Stimulated activated CD8-positive, alpha-beta memory T cell treated with anti-CD3 and anti-CD28 coated beads, Interleukin-12 subunit alpha, Interleukin-12 subunit beta, amount 100 ng/mL, for 1 hour (primary cell): Measurements from ENCODE around the gene OPN4.
"Not testable (repeated sequence)": the region's sequence is repeated elsewhere in the genome, so short reads cannot be mapped to it uniquely, and the experiment has no call there.

Source experiments
- DNase-seq: peaks from one replicate; pipeline ENCODE4 v3.0.0-alpha.2; 2020; ENCODE audit warnings: low read depth

OPN4 gene, protein sequence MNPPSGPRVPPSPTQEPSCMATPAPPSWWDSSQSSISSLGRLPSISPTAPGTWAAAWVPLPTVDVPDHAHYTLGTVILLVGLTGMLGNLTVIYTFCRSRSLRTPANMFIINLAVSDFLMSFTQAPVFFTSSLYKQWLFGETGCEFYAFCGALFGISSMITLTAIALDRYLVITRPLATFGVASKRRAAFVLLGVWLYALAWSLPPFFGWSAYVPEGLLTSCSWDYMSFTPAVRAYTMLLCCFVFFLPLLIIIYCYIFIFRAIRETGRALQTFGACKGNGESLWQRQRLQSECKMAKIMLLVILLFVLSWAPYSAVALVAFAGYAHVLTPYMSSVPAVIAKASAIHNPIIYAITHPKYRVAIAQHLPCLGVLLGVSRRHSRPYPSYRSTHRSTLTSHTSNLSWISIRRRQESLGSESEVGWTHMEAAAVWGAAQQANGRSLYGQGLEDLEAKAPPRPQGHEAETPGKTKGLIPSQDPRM

DNA sequence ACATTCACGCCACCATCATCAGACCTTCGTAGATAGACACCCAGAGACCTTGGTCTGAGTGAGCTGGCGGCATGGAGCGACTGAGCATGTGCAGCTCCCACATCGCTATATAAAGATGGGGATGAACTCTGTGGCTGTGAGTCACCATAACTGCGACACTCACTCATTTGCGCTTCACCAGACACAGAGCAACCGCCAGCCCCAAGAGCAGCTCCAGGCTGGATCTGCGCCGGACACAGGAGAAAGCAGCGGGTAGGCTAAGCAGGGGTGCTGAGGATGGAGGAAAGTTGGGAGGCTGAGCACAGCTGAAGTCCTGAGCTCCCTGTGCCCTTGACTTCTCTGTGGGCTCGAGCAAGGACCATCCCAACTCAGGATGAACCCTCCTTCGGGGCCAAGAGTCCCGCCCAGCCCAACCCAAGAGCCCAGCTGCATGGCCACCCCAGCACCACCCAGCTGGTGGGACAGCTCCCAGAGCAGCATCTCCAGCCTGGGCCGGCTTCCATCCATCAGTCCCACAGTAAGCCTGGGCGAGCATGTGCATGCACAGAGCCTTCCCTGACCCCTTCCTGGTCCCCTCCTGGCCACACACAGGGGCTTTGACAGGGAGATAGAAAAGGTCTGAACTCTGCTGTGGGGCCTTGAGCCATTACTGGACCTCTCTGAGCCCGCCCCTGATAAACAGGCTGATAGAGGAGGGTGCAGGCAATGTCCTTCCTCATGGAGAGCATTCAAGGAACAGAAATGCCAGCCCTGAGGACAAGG is at the start of gene OPN4:
OPN4 (plus strand) TSS at position 137 of the 762 bp plus-strand sequence; CDS start at position 374, 237 bp downstream.
- DNase-seq = no peak

DNA sequence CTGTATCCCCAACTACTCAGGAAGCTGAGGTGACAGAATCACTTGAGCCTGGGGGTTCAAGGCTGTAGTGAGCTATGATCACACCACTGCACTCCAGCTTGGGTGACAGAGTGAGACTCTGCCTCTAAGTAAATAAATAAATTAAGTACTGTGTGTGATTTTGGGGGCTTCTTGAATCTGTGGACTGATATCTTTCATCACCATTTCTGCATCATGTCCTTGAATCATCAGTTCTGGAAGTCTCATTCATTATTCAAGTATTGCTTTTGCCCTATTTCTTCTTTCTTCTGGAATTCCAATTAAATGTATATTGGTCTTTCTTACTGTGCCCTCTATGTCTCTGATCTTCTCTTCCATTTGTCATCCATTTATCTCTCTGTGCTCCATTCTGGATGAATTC is 46.7 kb upstream of the OPN4 start:
- no peak for DNase-seq

DNA sequence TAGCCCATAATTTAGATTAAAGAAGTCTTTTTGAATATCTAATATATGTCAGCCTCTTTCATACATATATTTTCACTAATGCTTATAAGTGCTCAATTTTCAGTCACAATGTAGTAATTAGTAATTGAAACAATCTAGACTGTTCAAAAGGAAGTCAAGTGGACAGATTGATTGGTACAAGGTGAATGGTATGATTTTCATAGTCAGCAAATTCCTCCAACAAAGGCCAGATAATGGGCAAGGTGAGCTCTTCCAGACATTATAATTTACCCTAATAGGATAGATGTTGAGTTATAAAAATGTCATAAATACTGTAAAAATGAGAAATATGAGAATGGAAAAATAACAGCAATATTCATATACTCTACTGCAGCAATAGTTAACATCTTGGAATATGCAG is 44.4 kb upstream of the OPN4 start:
- no peak for DNase-seq

DNA sequence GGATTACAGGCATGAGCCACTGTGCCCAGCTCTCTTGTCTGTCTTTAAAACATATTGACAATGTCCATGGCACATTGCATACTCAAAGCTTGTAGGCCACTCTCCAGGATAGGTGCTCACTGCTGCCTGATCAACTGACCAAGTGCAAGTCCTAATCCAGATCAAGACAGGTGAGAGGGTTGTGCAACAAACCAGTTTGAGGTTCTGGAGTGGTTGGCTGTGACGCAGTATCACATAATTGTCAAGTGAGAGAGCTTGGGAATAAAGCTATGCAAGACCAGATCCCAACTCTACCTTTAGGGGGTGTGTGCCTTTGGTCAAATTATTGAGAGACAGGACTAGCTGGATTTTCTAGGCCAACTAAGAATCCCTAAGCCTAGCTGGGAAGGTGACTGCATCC is 43.0 kb upstream of the OPN4 start:
- DNase-seq = no peak

DNA sequence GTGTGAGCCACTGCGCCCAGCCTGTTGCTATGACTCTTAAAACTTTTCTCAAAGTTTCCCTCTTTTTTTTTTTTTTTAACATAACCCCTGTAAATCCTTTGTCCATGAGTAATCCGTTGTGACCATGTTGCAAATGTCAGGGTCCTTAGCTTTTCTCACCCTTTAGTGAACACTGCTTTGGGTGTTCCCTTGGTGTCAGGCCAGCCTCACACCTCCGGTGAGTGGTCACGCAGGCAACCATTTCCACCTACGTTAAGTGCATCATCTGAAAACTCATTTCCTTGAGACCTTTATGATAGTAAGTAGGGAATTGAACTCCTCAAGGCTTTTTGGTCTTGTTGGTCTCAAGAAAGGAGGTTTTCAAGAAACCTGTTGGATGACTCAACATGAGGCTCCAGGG is 41.3 kb upstream of the OPN4 start:
- no peak for DNase-seq

DNA sequence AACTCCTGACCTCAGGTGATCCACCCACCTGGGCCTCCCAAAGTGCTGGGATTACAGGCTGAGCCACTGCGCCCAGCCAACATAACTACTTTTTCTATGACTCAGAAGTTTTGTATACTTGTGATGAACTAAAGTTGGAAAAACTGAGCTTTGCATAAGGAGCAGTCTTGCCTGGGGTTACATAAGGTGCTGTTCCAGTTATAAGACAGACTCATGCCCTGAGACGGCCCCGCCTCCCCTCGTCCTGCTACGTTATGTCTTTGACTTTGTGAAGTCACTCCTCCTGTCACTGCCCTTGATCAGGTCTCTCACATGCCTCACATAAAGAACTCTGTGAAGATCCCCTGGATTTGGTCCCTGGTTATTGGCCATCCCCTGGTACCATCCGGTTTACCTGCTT is 40.4 kb upstream of the OPN4 start:
- no peak for DNase-seq

DNA sequence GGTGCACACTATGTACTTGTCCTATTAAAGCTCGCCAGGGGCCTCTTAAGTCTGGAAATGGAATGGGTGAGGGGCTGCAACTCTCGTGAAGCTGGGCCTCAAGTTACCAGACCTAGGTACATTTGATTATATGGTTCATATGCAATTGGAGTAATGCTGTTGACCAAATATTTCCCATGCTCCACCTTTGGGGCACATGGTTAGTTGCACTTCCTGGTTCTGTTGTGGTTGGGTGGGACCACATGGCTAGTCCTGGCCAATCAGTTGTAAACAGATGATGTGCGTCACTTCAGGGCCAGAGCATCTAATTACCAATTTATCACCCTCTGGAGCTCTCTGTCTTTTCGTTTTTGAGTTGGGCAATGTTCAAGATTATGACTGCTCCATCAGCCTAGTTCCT is 39.5 kb upstream of the OPN4 start:
- DNase-seq = no peak

DNA sequence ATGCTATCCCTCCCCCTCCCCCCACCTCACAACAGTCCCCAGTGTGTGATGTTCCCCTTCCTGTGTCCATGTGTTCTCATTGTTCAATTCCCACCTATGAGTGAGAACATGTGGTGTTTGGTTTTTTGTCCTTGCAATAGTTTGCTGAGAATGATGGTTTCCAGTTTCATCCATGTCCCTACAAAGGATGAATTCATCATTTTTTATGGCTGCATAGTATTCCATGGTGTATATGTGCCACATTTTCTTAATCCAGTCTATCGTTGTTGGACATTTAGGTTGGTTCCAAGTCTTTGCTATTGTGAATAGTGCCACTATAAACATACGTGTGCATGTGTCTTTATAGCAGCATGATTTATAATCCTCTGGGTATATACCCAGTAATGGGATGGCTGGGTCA is 37.1 kb upstream of the OPN4 start:
- DNase-seq = not testable (repeated sequence)

DNA sequence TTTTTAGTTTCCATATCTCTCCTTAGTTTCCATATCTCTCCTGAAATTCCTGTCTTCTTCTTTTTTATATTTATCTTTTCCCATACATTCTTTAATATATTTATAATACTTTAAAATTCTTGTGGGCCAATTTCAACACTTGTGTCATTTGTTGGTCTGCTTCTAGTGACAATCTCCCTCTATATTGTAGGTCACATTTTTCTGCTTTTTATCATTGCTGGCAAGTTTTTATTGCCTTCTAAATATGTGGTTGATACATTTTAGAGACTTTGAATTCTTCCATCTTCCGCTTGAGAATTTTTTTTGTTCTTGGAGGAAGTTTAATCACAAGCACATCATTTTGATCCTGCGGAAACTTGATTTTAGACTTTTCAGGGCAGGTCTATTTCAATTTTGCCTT is 26.0 kb upstream of the OPN4 start:
- no peak for DNase-seq

DNA sequence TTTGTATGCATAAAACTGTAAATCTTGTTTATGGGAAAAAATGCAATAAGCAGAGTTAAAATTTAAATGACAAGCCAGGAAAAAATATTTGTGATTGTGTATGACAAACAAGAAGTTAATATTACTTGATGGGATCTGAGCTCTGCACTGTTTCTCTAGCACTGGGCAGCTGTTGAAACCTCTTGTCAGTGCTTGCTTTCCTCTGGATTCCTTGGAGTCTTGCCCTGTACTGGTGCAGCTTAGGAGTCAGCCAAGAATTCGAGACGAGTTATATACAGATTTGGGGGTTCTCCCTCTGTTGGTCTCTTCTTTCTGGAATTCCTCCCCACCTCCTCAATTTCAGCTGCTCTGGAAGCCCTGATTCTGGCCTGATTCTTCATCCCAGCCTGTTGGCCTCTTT is 24.3 kb upstream of the OPN4 start:
- no peak for DNase-seq

DNA sequence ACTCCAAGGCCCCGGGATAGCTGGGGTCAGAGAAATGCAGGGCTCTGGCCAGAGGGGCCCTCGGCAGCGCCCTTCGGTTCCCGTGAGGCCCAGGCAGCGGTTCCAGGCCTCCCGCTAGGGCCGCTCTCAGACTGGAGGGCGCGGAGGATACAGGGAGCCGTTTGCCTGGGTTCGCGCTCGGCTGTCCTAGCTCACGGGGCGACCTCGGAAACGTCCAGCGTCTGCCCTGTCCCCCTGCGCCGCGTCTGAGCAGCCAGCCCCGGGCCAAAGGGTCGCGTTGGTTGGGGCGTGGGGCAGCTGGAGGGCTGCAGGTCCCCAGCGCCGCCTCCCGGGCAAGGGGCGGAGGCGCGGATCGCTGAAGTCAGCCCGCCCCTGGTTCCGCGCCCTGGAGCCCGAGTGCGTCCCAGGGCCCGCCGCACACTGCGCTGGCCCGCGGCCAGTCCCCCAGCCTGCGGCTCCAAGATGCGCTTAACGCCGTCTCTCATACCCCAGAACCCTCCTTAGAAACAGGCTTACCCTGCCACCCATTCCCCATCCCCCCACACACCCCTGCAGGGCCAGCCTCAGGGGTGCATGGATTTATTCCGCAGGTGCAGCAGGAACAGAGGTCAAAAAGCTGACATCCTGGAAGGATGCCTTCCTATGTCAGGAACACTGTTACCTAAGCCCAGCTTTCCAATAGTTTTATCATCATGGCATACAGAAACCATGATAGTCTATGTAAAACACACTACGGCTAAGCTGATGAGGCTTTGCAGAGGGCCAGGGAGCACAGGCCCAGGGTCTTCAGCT is 22.1 kb upstream of the OPN4 start:
- no peak for DNase-seq

DNA sequence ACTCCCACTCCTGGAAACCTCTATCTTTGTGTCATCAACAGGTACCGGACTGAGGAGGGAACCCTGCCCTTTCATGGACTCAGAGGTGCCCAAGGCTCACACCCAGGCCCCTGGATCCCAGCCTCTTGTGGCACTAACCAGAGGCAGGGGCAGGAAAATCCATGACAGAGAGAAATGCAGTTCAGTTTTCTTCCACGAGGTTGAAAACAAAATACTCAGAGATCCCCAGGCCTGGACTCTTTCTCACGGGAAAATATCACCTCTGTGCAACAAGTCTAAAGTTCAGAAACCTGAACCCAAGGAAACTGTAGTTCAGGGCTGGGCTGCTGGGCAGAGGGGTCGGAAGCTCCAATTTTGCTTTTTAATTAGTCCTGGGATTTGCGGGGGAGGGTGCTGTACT is 21.4 kb upstream of the OPN4 start:
- no peak for DNase-seq

DNA sequence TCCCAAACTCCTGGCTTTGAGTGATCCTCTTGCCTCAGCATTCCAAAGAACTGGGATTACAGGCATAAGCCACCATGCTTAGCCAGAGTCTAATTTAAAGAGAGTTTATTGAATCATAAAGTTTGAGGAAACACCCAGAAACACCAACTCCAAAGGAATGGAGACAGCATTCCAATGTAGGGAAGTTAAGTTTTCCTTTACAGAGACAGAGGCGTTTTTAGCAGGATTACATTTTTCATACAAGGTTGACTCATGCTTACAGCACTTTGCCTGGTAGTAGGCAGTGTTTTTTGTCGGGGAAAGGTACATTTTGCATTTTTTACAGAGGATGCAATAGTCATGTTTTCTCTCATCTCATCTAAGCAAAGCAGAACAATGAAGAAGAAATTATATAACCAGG is 18.9 kb upstream of the OPN4 start:
- DNase-seq = no peak

DNA sequence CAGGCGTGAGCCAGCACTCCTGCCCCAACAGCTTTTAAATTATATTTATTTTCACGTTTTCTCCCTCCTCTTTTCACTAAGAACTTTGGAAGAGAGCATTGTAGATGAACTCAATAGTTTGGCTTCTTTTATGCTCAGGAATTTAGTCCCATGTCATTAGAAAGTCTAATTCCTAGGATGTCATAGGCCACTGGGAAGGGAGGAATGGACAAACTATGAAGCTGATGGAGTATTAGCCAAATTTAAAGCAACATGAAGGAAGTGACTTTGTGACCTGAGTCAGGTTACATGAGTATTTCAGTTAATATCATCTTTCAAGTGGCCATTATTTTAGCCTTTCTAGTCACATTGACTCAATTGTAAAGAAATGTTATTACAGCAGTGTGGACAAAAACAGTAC is 18.0 kb upstream of the OPN4 start:
- DNase-seq = no peak

DNA sequence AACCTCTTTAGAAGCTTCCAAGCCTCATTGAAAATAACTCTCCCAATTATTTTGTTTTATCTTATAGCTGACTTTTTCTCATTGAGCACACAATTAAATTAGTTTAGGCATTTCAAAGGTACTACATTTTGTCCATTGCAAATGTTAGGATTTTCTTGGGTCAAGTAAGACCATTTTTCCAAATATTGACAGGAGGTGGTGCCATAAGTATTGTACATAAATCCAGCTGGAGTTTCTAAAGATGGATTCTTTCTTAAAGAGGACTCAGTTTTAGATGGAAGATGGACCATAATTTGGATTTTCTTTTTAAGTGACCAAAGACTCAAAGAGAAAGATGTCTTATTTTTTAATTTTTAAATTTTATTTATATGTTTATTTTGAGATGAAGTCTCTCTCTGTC is 12.3 kb upstream of the OPN4 start:
- no peak for DNase-seq

DNA sequence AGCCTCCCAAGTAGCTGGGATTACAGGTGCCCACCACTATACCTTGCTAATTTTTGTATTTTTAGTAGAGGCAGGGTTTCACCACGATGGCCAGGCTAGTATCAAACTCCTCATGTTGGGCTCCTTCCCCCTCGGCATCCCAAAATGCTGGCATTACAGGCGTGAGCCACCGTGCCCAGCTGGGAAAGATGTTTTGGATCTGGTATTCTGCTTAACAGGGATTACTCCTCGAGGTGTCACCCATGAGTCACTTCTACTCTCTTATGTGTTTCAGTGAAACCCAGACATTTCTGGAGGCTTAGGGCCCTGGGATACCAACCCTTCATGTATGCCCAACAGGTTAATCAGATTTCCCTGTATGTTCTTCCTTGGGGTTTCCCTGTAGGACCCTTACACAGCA is 11.8 kb upstream of the OPN4 start:
- DNase-seq = no peak

DNA sequence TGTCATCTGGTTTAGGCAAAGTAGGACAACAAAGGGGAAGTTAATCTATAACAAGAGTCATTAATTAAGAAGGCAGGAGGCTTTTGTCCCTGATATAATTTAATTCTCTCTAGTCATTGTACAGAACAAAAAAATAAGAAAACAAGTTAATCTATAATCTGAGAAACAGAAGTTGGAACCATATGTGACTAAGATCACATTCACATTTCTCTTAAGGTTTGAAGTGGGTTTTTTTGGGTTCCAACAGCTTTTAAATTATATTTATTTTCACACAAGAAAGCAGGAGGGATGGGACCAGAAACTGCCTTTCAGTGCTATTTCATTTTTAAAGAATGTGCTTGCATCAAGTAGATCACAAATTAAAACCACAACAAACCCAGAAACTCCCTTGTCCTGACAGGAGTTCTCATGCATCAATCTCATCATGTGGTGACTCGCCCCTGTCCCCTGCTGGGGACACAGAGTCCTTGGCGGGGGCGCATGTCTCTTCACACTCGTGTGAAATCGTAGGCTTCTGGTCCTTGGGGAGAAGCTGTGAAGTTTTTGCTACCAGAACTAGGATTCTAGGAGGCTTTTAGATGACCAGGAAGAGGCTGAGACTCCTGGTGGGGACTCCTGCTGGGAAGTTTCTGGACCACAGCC is 10.1 kb upstream of the OPN4 start:
- DNase-seq = no peak

DNA sequence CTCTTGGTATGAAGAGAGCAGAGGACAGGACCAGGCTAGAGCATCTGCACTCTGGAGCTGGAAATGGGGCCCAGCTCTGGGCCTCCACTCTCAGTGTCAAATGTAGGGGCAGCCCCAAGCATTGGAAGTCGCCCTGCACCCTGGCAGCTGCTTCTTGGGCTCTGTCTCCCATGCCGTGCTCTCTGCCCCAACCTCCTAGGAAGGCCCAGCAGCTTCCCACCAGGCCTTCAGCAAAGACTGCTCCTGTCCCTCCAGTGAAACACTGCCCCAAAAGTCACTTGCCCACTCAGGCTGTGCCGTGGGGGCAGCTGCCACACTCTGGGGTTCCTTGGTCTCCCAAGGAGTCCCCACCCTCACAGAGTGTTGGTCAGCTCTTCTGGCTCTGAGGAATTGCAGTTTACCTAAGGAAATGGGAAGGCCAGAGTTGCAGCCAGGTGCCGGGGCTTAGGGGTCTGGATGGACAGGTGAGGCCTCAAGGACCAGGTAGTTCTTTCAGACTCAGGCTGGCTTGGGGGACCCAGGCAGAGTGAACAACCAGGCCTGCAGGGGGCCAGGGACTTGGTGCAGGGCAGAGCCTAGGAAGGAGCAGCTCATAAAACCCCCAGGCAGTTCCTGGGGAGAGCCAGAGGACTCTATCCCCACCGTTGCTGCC is 9.4 kb upstream of the OPN4 start:
- no peak for DNase-seq

DNA sequence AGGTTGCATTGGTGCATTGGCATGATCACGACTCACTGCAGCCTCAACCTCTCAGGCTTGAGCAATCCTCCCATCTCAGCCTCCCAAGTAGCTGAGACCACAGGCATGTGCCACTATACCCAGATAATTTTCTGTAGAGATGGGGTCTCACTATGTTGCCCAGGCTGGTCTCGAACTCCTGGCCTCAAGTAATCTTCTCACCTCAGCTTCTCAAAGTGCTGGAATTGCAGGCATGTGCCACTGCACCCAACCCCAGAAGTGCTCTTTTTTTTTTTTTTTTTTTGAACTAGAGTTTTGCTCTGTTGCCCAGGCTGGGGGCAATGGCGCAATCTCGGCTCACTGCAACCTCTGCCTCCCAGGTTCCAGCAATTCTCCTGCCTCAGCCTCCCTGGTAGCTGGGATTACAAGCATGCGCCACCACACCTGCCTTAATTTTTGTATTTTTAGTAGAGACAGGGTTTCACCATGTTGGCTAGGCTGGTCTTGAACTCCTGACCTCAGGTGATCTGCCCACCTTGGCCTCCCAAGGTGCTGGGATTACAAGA is 8.7 kb upstream of the OPN4 start:
- not testable (repeated sequence) for DNase-seq

DNA sequence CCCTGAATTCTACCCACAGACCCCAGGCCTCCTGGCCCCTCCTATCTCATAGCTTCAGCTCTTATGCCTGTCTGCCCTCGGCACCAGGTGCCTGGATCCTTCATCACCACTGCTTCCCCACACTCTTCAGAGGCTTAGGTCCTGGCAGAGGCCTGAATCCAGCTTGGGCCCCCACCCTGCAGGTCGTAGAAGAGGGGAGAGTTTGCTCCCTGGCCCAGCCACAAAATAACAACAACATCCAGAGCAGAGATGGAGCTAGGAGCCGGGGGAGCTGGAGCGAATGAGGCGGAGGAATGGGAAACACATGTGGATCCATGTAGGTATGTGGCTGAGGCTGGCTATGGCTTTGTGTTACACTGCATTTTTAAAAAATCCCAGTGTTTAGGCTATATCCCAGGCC is 7.8 kb upstream of the OPN4 start:
- DNase-seq = no peak

DNA sequence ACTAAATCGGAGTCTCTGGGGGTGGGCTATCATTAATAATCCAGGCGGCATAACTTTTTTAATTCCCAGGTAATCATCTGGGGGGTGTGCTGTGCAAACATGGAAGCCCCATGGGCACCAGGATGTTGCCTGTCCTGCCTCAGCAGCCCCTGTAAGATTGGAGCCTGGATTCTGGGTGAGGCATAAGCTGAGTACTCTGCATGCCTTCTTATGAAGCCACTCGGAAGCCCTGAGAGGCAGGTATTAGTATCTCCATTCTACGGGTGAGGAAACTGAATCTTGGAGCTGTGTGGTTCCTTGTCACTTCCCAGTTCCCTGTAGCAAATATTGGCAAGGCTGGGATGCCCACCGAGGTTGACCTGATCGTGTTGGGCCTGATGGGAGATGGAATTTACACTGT is 7.4 kb upstream of the OPN4 start:
- DNase-seq = no peak
